CD1c-positive myeloid dendritic cell (primary cell): Measurements from ENCODE around the gene CAAP1.
"Not testable (repeated sequence)": the region's sequence is repeated elsewhere in the genome, so short reads cannot be mapped to it uniquely, and the experiment has no call there.

Experiments used
- DNase-seq: peaks from one replicate; pipeline ENCODE4 v3.0.0-alpha.2; 2016; ENCODE audit errors: extremely low spot score

CAAP1 gene, protein sequence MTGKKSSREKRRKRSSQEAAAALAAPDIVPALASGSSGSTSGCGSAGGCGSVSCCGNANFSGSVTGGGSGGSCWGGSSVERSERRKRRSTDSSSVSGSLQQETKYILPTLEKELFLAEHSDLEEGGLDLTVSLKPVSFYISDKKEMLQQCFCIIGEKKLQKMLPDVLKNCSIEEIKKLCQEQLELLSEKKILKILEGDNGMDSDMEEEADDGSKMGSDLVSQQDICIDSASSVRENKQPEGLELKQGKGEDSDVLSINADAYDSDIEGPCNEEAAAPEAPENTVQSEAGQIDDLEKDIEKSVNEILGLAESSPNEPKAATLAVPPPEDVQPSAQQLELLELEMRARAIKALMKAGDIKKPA

DNA sequence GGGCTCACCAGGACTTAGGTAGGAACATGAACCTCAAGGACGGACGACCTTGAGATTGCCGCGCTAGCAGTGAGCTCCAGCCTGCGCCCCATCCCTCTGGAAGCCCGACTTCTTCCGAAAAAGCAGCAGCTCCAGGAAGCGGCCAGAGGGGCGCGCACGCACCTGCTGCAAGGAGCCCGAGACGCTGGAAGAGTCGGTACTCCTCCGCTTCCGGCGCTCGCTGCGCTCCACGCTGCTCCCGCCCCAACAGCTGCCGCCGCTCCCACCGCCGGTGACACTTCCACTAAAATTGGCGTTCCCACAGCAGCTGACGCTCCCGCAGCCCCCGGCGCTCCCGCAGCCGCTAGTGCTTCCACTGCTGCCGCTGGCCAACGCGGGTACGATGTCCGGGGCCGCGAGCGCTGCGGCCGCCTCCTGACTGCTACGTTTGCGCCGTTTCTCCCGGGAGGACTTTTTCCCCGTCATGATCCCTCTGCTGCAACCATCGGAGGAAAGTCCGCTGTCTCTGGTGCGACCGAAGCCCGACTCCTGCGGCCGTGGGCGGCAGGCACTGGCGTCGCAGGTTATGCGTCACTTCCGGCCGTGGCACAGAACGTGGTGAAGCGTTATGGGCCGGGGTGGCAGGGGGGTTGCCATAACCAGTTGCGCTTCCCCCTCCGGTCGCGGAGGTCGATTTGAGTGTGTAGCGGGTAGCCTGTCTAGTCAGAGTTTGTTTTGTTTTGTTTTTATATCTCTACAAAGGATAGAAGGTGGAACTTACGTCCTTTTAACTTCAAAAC, at the start of gene CAAP1:
CAAP1 (minus strand) TSS at position 552 of the 779 bp plus-strand sequence; CDS start at position 465, 87 bp downstream.
- DNase-seq, result peak; percentile 98

DNA sequence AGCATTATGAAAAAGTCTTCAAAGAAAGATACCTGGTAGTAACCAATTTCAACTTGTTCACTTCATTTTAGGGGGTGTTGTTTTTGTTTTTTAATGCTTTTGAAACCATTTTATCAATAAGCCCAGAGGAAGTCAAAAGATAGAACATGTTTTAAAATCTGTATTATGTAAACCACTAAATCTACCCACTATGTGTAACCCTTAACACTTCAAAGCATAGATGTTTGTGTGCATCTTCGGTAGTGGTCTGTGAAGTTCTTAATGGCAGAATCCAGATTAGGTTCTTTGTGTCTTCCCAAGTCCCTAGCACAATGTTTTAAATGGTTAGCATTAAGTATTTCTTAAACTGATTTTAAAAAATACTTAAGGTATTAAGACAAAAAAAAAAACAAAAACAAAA, 48.2 kb upstream of the CAAP1 start:
- DNase-seq, result no peak

DNA sequence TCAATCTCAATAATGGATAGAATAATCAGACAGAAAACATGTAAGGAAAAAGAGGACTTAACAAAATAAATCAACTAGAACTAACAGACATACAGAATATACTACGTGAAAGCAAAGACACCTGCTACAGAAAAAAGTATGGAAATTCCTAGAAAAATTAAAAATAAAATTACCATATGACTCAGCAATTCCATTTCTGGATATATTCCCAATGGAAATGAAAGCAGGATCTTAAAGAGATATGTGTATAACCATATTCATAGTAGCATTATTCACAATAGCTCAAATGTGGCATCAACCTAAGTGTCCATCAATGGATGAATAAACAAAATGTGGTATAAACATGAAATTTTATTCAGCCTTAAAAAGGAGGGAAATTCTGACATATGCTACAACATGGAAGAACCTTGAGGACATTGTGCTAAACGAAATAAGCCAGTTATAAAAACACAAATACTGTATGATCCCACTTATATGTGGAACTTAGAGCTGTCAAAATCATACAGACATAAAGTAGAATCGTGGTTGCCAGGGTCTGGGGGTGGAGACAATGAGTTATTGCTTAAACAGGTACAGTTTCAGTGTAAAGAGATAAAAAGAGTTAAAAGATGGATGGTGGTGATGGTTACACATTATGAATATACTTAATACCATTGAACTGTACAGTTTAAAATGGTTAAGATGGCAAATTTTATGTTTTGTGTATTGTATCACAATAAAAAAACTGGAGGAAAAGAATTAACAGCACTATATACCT, 47.5 kb upstream of the CAAP1 start:
- no peak for DNase-seq

DNA sequence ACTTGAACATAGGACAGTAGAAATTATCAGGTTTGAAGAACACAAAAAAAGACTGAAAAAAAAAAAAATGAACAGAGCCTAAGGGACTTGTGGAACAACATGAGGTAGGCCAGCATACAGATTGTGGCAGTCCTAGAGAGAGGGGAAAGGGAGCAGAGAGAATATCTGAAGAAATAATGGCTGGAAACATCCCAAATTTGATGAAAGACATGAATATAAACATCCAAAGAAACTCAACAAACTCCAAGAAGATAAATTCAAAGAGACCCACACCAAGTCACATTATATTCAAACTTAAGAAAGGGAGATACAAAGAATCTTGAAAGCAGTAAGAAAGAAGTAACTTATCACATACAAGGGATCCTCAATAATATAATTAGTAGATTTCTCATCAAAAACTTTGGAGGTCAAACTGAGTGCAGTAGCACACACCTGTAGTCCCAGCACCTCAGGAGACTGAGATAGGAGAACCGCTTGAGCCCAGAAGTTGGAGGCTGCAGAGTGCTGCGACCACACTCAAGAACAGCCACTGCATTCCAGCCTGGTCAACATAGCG, 45.3 kb upstream of the CAAP1 start:
- DNase-seq, result no peak

DNA sequence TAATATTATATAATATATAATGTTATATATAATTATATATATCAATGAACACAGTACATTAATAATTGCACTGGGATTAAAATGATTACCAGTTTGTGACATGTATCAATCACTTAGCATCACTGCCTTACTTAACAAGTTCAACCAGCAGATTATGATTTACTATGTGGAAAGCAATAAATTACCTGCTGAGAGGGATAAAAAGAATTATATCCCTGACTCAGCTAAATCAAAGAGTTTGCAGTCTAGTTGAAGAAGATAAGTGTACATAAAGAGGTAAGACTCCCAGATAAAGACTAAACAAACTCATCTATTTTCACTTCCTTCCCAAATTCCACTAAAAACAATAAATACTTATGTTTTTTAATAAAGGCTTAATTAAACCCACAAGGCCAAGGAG, 43.2 kb upstream of the CAAP1 start:
- DNase-seq, result no peak

DNA sequence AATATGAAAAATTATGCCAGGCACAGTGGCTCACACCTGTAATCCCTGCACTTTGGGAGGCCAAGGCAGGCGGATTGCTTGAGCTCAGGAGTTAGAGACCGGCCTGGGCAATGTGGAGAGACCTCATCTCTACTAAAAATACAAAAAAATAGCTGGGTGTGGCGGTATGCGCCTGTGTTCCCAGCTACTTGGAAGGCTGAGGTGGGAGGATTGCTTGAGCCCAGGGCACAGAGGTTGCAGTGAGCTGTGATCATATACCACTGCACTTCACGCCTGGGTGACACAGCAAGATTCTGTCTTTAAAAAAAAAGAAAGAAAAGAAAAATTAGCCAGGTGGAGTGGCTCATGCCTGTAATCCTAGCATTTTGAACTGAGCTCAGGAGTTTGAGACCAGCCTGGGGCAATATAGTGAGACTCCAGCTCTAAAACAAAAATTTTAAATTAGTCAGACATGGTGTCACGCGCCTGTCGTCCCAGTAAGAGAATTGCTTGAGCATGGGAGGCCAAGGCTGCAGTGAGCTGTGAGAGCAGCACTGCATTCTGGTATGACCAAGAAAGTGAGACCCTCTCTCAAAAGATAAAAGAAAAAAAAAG, 36.4 kb upstream of the CAAP1 start:
- DNase-seq, result no peak

DNA sequence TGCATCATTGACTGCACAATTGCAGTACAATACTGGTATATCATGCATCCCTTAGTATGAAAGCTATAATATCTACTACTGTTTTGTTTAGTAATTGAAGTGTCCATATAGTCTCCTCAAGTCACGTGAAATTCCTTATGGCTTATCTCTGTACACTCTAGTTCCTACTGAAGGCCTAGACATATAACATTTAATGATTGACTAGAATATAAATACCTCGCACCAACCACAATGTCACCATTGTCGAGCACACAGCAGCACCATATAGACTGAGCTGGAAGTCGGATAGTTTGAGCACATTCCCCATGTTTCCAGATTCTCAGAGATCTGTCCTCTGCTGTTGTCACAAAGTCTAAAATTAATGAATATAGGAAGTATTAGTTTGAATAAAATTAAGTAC, 33.0 kb upstream of the CAAP1 start:
- DNase-seq, result no peak

DNA sequence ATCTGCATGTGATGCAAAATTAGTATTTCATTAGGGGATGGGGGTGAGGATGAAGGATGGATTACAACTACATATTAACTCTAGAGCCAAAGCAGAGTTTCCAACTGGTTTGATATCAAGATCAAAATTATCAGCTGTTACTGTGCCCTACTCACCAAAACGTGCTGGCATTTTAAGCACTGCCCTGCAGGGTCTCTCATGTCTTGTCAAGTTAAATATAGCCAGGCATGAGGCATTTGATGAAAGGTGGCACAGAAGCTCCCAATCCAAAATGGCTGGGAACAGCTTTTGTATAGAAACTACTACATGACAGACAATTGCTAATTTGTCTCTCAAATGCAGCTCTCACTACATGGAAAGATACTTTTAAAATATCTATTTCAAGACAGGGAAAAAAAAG, 27.1 kb upstream of the CAAP1 start:
- no peak for DNase-seq

DNA sequence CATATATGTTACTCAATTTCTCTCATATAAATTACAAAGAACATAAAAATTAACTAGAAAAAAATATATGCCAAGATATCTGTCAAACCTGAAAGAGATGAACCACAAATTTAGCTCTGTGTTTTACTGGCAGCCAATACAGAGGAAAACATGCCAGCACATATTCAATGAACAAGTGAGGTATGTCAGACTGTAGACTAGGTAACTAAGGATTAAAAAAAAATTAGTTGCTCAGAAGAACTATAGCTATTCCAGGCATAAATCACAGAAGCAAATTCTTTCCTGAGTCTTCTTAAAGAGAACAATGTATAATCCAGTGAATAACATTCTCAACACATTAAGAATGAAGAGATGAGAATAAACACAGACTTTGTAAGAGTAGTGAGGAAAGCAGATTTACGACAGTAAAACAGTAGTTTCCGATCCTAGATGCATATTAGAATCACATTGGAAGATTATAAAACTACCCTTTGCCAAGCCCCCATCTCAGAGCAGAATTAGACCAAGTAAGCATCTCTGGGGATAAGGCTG, 20.6 kb upstream of the CAAP1 start:
- DNase-seq, result no peak

DNA sequence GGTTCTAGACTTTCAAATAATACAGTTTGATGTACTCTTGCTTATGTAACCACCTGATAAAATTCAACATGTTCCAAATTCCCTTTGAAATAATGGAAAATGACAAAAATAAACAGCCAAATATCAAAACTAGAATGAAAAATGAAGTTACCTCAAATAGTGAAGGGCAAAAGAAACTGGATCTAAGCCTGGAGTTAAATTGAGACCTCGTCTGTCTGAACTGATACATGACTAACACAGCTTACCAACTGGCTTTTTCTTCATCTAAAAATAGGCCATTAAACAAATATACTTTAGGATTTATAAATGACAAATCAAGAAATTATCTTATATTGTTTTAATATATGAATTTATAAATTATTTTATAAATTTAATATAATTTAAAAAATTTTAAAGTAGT, 12.1 kb upstream of the CAAP1 start:
- no peak for DNase-seq

DNA sequence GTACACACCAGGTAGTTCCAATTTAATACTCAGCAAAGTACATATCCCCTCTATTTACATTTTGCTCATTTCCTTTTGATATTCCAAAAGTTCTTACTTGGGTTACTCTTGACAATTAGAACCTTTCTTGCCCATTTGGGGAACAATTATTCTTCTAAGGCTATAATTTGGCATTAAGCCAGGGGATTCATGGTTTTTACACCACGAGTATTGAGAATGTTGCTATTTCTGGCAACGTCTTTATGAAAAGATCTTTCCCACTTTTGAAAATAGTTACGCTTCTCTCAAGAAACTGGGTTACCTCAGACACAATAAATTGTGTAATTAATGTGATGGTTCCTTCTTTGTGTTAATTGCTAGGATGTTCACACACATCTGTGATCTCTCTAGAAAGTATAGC, 11.5 kb upstream of the CAAP1 start:
- DNase-seq, result no peak

DNA sequence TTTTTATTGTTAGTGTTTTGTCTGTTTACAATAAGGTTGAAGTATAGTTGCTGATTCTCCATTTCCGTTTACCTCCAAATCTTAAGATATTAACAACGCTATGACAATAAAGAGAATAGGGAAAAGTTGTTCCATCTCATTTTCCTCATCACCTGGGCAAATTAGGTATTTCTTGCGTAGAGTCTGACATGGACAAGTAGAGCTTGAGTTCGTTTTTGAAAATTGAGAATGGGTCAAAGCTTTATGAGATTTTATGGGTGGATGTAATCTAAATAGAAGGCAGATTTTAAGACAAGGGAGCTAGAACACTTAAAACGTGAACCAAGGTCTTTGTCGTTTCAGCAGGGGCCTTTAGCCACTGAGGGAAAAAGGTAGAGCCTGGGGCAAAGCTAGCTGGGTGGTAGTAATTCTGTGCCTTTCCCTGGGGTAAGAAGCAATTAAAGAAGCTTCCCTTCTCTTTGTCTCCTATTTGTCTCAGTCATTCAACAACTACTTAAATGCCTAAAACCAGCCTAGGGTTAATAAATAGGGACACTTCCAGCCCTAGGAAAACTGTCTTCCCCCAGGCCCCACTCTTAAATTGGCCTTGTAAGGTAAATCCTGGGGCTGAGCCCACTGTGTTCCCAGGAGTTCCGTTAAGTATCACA, 551 bp upstream of the CAAP1 start:
- DNase-seq, result no peak

DNA sequence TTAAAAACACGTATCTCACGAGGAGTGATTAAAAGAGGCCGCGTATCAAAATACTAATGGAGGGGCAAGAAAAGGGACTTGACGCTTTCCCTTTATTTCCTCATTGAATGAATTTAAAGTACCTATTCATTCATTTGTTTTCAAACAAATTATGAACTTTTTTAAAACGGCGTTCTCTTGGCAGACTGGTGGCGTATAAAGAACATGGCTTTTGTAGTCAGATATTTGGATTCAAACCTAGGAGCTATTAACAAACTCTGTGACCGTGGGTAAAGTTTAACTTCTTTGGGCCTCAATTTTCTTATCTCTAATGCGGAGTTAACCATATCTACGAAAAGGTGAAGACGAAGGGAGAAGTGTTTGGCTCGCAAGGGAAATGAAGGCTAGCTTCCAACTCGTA, 876 bp downstream of the CAAP1 start:
- peak; percentile 4 for DNase-seq

DNA sequence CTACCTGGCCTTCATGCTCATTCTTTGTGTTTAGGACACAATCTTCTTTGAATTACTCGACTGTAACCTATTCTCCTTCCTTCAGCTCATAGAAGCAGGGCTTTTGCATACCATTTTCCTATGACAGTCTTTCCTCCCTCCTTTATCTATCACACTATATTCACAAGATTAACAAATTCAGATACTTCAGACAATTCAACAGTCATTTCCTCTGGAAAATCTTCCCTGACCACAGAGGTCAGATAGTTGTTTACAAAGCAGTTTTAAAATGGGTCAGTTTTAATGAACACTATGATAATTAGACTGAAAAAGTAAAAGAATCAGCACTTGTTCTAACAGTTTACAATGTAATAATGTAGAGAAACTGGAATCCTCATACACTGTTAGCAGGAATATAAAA, 4.3 kb downstream of the CAAP1 start:
- DNase-seq, result no peak

DNA sequence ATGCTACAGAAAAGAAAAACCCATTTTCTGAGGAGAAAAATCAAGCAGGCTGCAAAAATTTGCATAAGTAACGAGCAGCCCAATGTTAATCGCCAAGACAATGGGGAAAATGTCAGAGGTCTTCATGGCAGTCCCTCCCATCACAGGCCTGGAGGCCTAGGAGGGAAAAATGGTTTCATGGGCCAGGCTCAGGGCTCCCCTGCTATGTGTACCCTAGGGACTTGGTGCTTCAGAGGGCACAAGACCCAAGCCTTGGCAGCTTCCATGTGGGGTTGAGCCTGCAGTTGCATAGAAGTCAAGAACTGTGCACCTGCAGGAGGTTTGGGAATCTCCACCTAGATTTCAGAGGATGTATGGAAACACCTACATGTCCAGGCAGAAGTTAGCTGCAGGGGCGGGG, 10.4 kb downstream of the CAAP1 start:
- no peak for DNase-seq

DNA sequence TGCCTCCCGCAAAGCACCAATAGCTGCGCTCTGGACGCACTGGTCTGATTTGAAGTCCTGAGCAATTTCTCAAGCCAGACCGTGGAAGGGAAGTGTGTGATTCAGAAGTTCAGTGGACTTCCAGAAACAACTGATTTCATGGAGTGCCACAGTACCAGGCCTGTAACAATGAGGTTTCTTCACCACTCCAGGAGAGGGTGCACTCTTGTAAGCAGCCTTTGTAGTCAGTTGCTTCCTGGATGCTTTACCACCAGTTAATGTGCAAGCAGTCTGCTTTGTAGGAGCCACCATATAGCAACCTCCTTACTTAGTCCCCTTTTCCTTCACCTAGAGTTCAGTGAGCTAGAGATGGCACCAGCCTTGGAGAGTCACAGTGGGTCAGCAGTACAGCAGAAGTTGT, 12.3 kb downstream of the CAAP1 start:
- DNase-seq, result no peak

DNA sequence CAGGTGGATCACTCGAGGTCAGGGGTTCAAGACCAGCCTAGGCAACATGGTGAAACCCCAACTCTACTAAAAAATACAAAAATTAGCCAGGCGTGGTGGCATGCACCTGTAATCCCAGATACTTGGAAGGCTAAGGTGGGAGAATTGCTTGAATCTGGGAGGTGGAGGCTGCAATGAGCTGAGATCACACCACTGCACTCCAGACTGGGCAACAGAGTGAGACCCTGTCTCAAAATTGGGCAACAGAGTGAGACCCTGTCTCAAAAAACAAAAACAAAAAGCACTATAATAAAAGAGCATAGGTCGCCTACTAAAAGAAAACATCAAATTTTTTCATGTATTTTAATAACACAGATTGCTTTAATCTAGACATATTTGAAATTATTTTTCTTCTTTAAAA, 17.4 kb downstream of the CAAP1 start:
- not testable (repeated sequence) for DNase-seq

DNA sequence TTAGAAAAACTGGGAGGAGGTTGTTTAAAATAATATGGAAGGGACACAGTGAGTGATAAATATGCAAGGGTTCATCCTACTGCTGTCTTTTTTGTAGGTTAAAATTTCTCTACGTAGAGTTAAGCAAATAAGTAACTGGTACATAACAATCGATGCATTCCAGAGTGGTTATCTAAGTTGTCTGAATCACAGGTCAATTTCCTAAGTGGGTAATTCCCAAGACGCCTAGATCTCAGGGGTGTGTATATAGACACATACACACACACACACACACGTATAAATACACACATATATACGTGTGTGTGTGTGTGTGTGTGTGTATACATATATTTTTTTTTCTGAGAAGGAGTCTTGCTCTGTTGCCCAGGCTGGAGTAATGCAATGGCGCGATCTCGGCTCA, 22.3 kb downstream of the CAAP1 start:
- no peak for DNase-seq

DNA sequence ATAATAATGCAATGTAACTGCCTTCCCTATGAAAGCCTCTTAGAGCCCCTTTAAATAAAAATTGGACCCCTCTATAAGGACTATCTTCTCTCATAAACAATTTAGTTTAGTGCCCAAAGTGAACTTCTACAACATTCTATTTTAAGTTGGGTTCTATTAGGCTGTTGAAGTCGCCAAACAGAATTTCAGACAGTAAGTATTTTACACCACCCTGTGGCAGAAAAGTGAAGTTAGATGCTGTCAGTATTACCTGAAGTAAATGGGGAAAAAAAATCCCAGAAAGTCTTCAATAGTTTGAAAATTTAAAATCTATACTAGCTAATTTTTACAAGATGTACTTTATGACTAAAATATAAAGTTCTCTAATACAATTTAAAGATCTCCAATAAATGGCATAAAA, 29.5 kb downstream of the CAAP1 start:
- DNase-seq, result no peak

DNA sequence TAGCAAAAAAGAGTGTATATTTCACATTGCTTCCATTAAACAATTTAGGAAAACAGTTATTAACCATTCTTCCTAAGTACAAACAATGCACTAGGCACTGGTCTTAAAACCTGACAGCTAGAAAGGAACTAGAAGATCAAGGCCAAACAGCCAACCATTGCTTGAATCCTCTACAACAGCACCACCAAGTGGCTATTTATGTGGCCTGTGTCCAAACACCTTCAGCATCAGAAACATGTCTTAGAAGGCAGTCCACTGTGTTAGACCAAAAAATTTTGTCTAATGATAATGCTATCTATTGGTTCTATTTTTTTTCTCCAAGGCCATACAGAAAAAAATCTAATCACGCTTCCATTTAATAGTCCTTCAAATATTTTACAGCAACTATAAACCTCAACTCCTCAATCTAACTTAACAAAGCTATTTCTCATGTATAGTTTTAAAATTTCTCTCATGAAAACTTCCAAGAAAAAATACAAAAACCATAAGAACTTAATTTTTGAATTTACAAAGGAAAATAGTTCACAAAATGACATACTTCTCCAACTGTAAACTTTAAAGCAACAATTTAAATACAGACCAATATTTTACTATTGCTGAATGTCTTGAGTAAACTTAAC, 36.1 kb downstream of the CAAP1 start:
- peak; percentile 39 for DNase-seq

DNA sequence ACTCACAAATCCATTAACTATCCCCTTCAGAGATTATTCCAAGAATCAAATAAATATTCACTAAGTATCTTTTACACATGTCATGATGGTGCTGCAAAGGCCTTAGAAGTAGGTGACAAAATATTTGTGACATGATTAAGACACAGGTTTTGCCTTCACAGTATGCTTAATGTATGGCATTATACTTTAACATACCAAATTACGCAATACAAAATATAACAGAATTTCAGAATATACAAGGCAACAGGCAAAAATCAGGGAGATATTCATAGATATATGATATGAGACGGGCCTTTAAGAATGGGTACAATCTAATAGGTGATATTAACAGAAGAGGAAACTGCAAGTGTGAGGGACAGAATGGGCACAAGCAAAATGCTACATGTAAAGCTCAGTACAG, 41.6 kb downstream of the CAAP1 start:
- DNase-seq, result no peak
